HepG2 (cell line): Measurements from ENCODE around the gene MYH9. TPM values are rescaled to one million over a fixed set of nuclear protein-coding genes. Genes with fewer than 3 reads are reported as not detected.

Experiments
- ATF7 ChIP-seq, 2 experiments: fragments of 450-650 bp in 1 of 2; sonication (generic) in 1 of 2; formaldehyde crosslinking in 1 of 2; IDR thresholded peaks; 2 replicates each; pipeline versions ENCODE4 v1.4.0 to v1.6.1; 2016 to 2020; ENCODE audit warnings: antibody characterized with exemption in 1 of 2, mild to moderate bottlenecking in 1 of 2, missing genetic modification reagents in 1 of 2
- ATM ChIP-seq: fragments of 450-650 bp; IDR thresholded peaks from 2 replicates; pipeline ENCODE4 v1.7.1; 2017; ENCODE audit warnings: mild to moderate bottlenecking, borderline replicate concordance
- EHMT2 ChIP-seq: fragments of 200-600 bp; sonication (generic); IDR thresholded peaks from 2 replicates; pipeline ENCODE4 v1.7.0; 2017; ENCODE audit warnings: antibody characterized with exemption, low read depth, low read length, borderline replicate concordance
- FOXA1 ChIP-seq, 2 experiments: fragments of 450-650 bp in 1 of 2; sonication (generic) in 1 of 2; formaldehyde crosslinking in 1 of 2; IDR thresholded peaks; 2 replicates each; pipeline versions ENCODE4 v1.4.0 to v1.6.1; 2016 to 2020; ENCODE audit warnings: missing genetic modification reagents in 1 of 2
- HNF4A ChIP-seq: sonication (generic); formaldehyde crosslinking; IDR thresholded peaks from 2 replicates; pipeline ENCODE4 v1.4.0; 2020; ENCODE audit warnings: missing genetic modification reagents
- KLF12 ChIP-seq: sonication (generic); formaldehyde crosslinking; IDR thresholded peaks from 2 replicates; pipeline ENCODE4 v1.4.0; 2020; ENCODE audit warnings: missing genetic modification reagents, borderline replicate concordance
- RBFOX2 ChIP-seq: fragments of 200-400 bp; formaldehyde crosslinking; IDR thresholded peaks from 2 replicates; pipeline ENCODE4 v1.6.1; 2017; ENCODE audit warnings: low read depth, mild to moderate bottlenecking, low read length
- SNAI1 ChIP-seq: sonication (generic); formaldehyde crosslinking; IDR thresholded peaks from 2 replicates; pipeline ENCODE4 v1.5.0; 2020; ENCODE audit warnings: mild to moderate bottlenecking, missing genetic modification reagents, borderline replicate concordance
- ZBTB38 ChIP-seq: sonication (generic); formaldehyde crosslinking; IDR thresholded peaks from 2 replicates; pipeline ENCODE4 v1.5.1; 2020; ENCODE audit warnings: mild to moderate bottlenecking, missing genetic modification reagents
- ZFY ChIP-seq: sonication (generic); formaldehyde crosslinking; IDR thresholded peaks from 2 replicates; pipeline ENCODE4 v1.4.0; 2020; ENCODE audit warnings: missing genetic modification reagents
- ZMYM3 ChIP-seq: sonication (generic); formaldehyde crosslinking; IDR thresholded peaks from 2 replicates; pipeline ENCODE4 v1.5.1; 2020; ENCODE audit warnings: mild to moderate bottlenecking, missing genetic modification reagents
- ZNF121 ChIP-seq: sonication (generic); formaldehyde crosslinking; IDR thresholded peaks from 2 replicates; pipeline ENCODE4 v1.5.0; 2020; ENCODE audit warnings: mild to moderate bottlenecking, missing genetic modification reagents
- ZNF367 ChIP-seq: sonication (generic); formaldehyde crosslinking; IDR thresholded peaks from 2 replicates; pipeline ENCODE4 v1.4.0; 2020; ENCODE audit warnings: missing genetic modification reagents, borderline replicate concordance
- ZNF75D ChIP-seq: sonication (generic); formaldehyde crosslinking; IDR thresholded peaks from 2 replicates; pipeline ENCODE4 v1.8.1; 2023; ENCODE audit warnings: missing genetic modification reagents, mild to moderate bottlenecking, borderline replicate concordance
- ZNF766 ChIP-seq: sonication (generic); formaldehyde crosslinking; IDR thresholded peaks from 2 replicates; pipeline ENCODE4 v1.5.0; 2020; ENCODE audit warnings: missing genetic modification reagents, borderline replicate concordance
- ZSCAN21 ChIP-seq: sonication (generic); formaldehyde crosslinking; IDR thresholded peaks from 2 replicates; pipeline ENCODE4 v1.8.0; 2022; ENCODE audit warnings: mild to moderate bottlenecking, missing genetic modification reagents, moderate library complexity, borderline replicate concordance
- polyA plus RNA-seq, 8 experiments: library from polyadenylated mRNA; depleted of rRNA in 3 of 8; stranded (reverse) in 7 of 8; unstranded in 1 of 8; fragments of >200 nt; fragmentation: Illumina TruSeq in 4 of 8; extraction: Trizol in 4 of 8; gene quantifications; 2 replicates each; pipeline versions ENCODE4 v1.2.1 to v1.2.3, GENCODE V29; 2011 to 2016; ENCODE audit warnings: low read depth in 4 of 8, missing spikeins in 1 of 8, mixed read lengths in 1 of 8; ENCODE audit not compliant: insufficient read depth in 1 of 8
- total RNA-seq, 5 experiments: library from RNA; depleted of rRNA; stranded (reverse); fragments of >200 nt; fragmentation: Illumina TruSeq; extraction: Trizol; gene quantifications; 2 replicates each; pipeline ENCODE4 v1.2.3, GENCODE V29; 2016; ENCODE audit warnings: low read depth in 1 of 5
- TF ChIP-seq, protein P1 (sequence below): sonication (generic); formaldehyde crosslinking; IDR thresholded peaks from 2 replicates; pipeline ENCODE4 v1.8.1; 2023; ENCODE audit warnings: mild to moderate bottlenecking, missing genetic modification reagents, borderline replicate concordance
- TF ChIP-seq, protein P2 (sequence below): sonication (generic); formaldehyde crosslinking; IDR thresholded peaks from 2 replicates; pipeline ENCODE4 v1.5.0; 2020; ENCODE audit warnings: missing genetic modification reagents
- TF ChIP-seq, protein P3 (sequence below): IDR thresholded peaks from 2 replicates; pipeline ENCODE4 v1.6.1; 2016; ENCODE audit warnings: missing genetic modification reagents, missing compliant biosample characterization
- TF ChIP-seq, protein P4 (sequence below): sonication (generic); formaldehyde crosslinking; IDR thresholded peaks from 2 replicates; pipeline ENCODE4 v1.8.1; 2022; ENCODE audit warnings: low read depth, mild to moderate bottlenecking, missing genetic modification reagents
- TF ChIP-seq, protein P5 (sequence below): IDR thresholded peaks from 2 replicates; pipeline ENCODE4 v1.6.1; 2016; ENCODE audit warnings: low read depth, borderline replicate concordance
- TF ChIP-seq, protein P6 (sequence below): sonication (generic); formaldehyde crosslinking; IDR thresholded peaks from 2 replicates; pipeline ENCODE4 v1.5.1; 2020; ENCODE audit warnings: mild to moderate bottlenecking, moderate library complexity, missing genetic modification reagents

Gene MYH9
- total and polyA plus RNA-seq, 2 of the 13 experiments (the other 11 are each of a cell fraction or from before 2014, with no cell fraction given): 50.7 to 98.5 TPM

DNA sequence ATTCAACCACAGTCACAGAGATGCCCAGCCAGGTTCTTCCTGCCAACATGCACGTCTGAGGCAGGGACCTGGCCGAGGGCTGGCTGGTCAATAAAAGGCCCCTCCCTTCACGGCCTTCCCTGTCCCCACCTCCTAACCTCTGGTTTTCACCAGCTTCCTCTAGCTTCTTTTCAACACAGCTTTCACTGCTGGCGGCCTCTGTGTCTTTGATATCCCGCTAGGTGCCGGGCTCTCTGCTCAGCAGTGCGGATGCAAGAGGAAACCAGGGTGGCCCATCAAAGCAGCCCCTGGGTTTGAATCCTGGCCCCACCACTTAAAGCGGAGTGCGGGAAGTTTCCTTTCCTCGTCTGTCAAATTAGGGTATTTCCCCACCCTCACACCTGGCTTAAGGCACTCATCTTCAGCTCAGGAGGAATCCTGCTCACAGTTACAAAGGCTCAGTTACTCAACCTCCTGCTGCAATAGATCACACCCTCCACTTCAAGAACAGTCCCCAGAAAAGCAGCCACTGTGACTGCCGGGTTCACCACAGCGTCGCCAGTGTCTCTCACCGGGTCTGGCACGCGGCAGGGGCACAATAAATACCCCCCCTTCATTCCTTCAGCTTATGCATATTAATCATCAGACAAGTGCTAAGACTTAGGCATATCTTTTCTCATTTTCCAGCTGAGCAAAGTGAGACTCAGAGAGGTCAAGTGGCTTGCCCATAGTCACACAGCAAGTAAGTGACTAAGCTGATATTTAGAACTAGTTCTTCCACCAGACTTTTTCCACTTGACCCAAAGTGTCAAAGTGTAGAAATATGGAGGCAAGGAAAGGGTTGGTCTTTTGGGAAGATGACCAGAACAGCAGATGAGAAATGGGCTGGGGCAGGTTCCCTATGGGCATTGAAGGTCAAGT lies 48.0 kb upstream of the MYH9 start (continued):
- TF ChIP-seq ZNF121 (0 out of 2 replicates have a peak, but pooled peaks have one; percentile 18), HNF4A (CRISPR knock-in tag) (peak; percentile 71), ATF7 (IDR thresholded peaks at IDR 0.05) (no peak), ATF7 (CRISPR knock-in tag; IDR thresholded peaks at IDR 0.05) (peak; percentile 59), ZNF766 (CRISPR knock-in tag) (0 out of 2 replicates have a peak, but pooled peaks have one; percentile 4), ZBTB38 (0 out of 2 replicates have a peak, but pooled peaks have one; percentile 22), ATM (no peak), RBFOX2 (peak; percentile 60), ZMYM3 (peak; percentile 97), ZNF75D (CRISPR knock-in tag) (no peak), FOXA1 (IDR thresholded peaks at IDR 0.05) (no peak), FOXA1 (CRISPR knock-in tag; IDR thresholded peaks at IDR 0.05) (peak; percentile 42; the same call in 1 of the 2 replicates), ZNF367 (CRISPR knock-in tag) (no peak), ZFY (CRISPR knock-in tag) (no peak; the same call in none of the 2 replicates), ZSCAN21 (peak; percentile 21; the same call in 1 of the 2 replicates), EHMT2 (no peak), KLF12 (CRISPR knock-in tag) (peak; percentile 91), SNAI1 (CRISPR knock-in tag) (peak; percentile 74; the same call in 1 of the 2 replicates)
- TF ChIP-seq, protein P1, sequence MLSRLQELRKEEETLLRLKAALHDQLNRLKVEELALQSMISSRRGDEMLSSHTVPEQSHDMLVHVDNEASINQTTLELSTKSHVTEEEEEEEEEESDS (CRISPR knock-in tag): peak; percentile 68; the same call in 1 of the 2 replicates
- TF ChIP-seq, protein P2, sequence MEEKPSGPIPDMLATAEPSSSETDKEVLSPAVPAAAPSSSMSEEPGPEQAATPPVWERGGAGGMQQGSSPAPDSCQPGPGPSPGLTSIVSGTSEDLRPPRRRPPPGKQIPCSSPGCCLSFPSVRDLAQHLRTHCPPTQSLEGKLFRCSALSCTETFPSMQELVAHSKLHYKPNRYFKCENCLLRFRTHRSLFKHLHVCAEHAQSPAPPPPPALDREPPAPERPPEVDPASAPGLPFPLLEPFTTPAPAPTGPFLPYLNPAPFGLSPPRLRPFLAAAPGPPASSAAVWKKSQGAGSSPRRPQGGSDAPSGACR (CRISPR knock-in tag): 0 out of 2 replicates have a peak, but pooled peaks have one; percentile 7
- TF ChIP-seq, protein P3, sequence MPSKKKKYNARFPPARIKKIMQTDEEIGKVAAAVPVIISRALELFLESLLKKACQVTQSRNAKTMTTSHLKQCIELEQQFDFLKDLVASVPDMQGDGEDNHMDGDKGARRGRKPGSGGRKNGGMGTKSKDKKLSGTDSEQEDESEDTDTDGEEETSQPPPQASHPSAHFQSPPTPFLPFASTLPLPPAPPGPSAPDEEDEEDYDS (CRISPR knock-in tag): peak; percentile 83
- TF ChIP-seq, protein P4, sequence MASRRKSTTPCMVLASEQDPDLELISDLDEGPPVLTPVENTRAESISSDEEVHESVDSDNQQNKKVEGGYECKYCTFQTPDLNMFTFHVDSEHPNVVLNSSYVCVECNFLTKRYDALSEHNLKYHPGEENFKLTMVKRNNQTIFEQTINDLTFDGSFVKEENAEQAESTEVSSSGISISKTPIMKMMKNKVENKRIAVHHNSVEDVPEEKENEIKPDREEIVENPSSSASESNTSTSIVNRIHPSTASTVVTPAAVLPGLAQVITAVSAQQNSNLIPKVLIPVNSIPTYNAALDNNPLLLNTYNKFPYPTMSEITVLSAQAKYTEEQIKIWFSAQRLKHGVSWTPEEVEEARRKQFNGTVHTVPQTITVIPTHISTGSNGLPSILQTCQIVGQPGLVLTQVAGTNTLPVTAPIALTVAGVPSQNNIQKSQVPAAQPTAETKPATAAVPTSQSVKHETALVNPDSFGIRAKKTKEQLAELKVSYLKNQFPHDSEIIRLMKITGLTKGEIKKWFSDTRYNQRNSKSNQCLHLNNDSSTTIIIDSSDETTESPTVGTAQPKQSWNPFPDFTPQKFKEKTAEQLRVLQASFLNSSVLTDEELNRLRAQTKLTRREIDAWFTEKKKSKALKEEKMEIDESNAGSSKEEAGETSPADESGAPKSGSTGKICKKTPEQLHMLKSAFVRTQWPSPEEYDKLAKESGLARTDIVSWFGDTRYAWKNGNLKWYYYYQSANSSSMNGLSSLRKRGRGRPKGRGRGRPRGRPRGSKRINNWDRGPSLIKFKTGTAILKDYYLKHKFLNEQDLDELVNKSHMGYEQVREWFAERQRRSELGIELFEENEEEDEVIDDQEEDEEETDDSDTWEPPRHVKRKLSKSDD (CRISPR knock-in tag): no peak
- TF ChIP-seq, protein P5, sequence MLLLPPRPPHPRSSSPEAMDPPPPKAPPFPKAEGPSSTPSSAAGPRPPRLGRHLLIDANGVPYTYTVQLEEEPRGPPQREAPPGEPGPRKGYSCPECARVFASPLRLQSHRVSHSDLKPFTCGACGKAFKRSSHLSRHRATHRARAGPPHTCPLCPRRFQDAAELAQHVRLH: peak; percentile 66; the same call in 1 of the 2 replicates
- TF ChIP-seq, protein P6, sequence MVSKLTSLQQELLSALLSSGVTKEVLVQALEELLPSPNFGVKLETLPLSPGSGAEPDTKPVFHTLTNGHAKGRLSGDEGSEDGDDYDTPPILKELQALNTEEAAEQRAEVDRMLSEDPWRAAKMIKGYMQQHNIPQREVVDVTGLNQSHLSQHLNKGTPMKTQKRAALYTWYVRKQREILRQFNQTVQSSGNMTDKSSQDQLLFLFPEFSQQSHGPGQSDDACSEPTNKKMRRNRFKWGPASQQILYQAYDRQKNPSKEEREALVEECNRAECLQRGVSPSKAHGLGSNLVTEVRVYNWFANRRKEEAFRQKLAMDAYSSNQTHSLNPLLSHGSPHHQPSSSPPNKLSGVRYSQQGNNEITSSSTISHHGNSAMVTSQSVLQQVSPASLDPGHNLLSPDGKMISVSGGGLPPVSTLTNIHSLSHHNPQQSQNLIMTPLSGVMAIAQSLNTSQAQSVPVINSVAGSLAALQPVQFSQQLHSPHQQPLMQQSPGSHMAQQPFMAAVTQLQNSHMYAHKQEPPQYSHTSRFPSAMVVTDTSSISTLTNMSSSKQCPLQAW (CRISPR knock-in tag): peak; percentile 84
